HT1080 (cell line): ENCODE measurements around the gene FAM219A. TPM values are rescaled to one million over a fixed set of nuclear protein-coding genes. Genes with fewer than 3 reads are reported as not detected.
"Not testable (repeated sequence)": the region's sequence is repeated elsewhere in the genome, so short reads cannot be mapped to it uniquely, and the experiment has no call there.

Experiments
- DNase-seq: peaks from one replicate; pipeline ENCODE4 v3.0.0-alpha.2; 2015; ENCODE audit warnings: low read depth
- total RNA-seq: library from RNA; depleted of rRNA; stranded (reverse); fragments of >200 nt; shearing (Covaris generic); gene quantifications from 2 replicates; pipeline ENCODE4 v1.2.3, GENCODE V29; 2014

Gene FAM219A
- total RNA-seq, 1 experiment from 2014 or later: 13.5 TPM

- no peak for DNase-seq
Measured at GRCh38 chr9:34378376-34379060, 79.9 kb downstream of the FAM219A start.

GRCh38 chr9:34377404-34377746, 81.0 kb downstream of the FAM219A start:
- DNase-seq: no peak

DNA sequence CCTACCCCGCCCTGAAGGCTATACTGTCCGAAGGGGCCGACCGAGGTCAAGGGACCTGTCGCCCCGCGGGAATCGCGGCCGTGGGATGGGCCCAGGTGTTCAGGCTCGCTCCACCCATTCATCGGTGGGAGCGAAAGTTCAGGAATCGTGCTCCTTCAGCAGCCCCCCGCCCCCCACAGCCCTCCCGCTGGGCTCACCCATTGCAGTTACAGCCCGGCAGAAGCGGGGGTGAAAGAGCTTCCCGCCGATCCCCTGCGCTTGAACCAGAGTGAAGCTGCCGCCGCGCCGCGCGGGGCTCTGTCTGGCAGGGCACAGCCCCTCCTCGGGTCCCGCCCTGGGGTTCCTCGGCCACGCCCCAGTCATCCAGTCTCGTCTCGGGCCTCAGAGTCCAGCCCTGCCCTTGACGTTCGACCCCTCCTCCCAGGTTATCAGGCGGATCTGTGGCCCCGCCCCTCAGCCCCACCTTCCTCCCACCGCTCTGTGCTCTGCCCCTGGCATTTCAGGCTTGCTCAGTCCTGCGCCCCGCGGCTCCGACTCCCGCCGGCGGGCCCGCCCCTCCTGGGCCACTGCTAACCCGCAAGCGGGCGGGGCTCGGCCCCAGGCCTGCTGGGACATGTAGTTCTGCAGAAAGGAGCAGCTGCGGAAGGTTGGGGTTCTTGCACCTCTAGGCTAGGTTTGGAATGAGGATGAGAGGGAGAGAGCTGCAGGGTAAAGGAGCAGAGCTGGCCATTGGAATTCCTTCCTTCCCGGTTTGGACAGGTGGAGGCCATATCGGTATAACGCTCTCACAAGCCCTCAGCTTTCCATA, 81.6 kb downstream of the FAM219A start, which contains the start of gene MYORG:
TSS of gene MYORG (minus strand) at position 303 of the 808 bp plus-strand sequence. CDS start 3,955 bp downstream, outside the sequence.
- DNase-seq: peak; percentile 96

GRCh38 chr9:34375901-34376595, 82.3 kb downstream of the FAM219A start:
- DNase-seq: peak; percentile 60

GRCh38 chr9:34374905-34375552, 83.3 kb downstream of the FAM219A start:
- DNase-seq: no peak

DNA sequence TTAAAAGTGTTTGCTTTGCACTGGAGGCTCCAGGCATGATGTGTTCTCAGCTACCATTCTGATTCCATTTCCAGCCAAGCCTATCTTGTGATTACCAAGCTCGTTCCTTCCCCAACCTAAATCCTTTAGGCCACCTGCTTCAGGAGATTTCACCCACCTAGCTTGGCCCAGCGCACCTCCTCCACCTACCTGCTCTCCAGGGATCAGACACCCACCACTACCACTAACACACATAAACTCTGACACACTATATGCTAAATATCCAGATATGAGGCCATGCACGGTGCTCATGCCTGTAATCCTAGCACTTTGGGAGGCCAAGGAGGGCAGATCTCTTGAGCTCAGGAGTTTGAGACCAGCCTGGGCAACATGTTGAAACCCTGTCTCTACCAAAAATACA, 84.0 kb downstream of the FAM219A start:
- no peak for DNase-seq

DNA sequence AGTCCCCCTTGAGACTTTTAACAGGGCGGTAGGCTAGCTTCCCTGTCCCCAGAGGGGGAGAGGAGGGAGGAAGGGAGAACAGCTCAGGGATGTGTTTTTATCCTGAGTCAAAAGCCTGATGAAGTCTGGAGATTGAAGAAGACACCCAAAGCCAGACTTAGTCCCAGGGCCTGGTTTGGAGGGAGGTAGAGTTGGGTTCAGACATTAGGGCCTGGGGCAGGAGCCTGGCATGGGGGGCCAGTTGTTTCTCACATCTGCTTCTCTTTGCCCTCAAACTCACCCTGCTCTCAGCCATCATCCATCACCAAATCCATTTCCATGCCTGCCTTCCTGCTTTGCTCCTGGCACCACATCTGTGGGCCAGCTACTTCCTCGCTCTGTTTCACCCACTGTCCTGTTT, 84.6 kb downstream of the FAM219A start:
- DNase-seq: no peak

DNA sequence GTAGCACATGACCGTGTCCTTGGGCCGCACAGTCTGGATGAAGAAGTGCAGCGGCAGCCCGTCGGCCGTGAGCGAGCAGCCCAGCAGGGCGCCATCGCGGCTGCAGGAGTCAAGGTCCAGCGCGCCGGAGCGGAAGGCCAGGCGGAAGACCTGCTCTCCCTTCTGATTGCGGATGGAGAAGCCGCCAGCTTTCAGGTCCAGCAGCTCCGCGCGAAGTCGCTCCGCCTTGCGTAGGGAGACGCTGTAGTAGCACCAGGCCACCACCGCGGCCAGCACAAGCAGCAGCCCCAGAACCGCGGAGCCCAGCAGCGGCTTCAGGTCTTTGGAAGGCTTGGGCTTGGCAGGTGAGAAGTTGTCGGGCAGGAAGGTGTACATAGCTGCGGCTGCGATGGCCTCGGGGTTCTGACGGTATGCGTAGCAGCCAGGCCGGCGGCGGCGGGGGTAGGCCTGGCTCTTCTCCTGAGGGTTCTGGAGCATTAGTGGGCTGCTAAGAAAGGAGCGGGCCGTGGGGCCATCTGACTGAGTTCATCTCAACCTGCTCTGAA, 85.8 kb downstream of the FAM219A start:
- no peak for DNase-seq

GRCh38 chr9:34371886-34372466, 86.4 kb downstream of the FAM219A start:
- no peak for DNase-seq

- DNase-seq: no peak
Measured at GRCh38 chr9:34370970-34371880, 87.1 kb downstream of the FAM219A start.

DNA sequence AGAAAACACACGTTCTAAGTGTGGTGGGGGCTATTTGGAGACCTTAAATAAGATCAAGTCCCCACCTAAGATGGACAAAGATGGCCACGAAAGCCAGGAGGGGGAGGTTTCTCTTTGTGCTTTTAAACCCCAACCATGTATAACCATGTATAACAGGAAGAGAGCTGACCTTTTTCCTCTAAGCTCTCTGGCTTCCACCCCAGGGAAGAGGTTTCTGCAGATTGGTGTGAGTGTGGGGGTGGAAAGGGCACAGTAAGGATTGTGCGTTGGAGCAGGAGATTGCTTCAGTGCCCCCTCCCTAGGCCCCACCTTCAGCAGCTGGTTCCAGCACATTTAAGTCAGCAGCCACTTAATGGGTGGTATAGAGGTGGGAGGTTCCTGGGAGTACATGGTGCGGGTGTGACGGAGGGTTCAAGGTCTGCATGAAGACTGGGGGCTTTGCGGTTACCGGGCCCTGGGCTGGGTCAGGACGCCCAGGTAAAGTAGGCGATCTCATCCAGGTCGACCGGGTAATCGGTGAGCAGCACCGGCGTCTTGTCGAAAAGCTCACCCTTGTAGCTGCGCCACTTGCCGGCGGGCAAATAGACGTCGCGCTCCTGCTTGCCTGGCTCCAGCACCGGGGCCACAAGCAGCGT, 87.9 kb downstream of the FAM219A start:
- no peak for DNase-seq

GRCh38 chr9:34369636-34370035, 88.7 kb downstream of the FAM219A start:
- DNase-seq: no peak

DNA sequence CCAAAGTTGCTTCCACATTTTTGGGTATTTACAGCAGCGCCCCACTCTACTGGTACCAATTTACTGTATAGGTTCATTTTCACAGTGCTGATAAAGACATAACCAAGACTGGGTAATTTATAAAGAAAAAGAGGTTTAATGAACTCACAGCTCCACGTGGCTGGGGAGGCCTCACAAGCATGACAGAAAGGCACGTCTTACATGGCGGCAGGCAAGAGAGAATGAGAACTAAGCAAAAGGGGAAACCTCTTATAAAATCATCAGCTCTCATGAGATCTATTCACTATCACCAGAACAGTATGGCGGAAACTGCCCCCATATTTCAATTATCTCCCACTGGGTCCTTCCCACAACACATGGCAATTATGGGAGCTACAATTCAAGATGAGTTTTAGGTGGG, 89.6 kb downstream of the FAM219A start:
- DNase-seq: not testable (repeated sequence)

DNA sequence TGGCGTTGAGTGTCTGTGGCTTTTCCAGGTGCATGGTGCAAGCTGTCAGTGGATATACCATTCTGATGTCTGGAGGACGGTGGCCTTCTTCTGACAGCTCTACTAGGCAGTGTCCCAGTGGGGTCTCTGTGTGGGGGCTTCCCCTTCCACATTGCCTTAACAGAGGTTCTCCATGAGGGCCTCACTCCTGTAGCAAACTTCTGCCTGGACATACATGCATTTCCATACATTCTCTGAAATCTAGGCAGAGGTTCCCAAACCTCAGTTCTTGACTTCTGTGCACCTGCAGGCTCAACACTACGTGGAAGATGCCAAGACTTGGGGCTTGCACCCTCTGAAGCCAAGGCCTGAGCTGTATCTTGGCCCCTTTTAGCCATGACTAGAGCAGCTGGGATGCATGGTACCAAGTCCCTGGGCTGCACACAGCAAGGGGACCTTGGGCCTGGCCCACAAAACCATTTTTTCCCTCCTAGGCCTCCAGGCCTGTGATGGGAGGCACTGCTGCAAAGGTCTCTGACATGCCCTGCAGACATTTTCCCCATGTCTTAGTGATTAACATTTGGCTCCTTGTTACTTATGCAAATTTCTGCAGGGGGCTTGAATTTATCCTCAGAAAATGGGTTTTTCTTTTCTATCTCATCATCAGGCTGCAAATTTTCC, 90.5 kb downstream of the FAM219A start:
- DNase-seq: not testable (repeated sequence)

- no peak for DNase-seq
Measured at GRCh38 chr9:34366365-34366764, 92.0 kb downstream of the FAM219A start.

GRCh38 chr9:34365282-34365681, 93.1 kb downstream of the FAM219A start:
- no peak for DNase-seq

GRCh38 chr9:34363619-34364351, 94.6 kb downstream of the FAM219A start:
- DNase-seq: no peak

- DNase-seq: no peak
Measured at GRCh38 chr9:34362614-34363214, 95.7 kb downstream of the FAM219A start.
